ENCODE data around the gene SYNJ2.

DNA sequence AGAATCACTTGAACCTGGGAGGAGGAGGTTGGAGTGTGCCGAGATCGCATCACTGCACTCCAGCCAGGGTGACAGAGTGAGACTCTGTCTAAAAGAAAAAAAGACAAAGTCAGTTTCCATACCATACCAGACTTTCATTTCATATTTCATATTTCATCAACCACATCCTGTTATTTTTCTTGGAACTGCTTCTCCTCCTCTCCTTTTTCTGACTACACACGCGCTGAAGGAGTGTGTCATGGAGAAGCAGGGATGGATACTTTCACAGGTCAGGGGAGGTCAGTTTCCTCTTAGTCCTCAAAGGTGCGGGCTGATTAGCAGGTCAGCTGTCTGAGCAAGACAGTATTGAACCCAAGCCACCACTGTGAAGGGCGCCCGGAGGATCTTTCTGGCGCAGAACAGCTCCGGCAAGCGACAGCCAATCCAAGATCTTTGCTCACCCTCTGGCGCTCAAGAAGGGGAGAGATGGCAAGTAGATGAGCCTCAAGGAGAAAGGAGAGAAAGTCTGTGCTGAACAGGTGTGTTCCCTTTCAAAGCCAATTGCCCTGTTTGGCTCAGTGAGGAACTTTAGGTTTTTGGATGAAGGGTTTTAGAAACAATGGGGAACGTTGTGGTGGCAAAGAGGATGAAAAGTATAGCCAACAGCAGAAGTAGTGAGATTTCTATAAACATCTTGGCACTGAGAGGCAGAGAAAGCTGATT lies 18.9 kb upstream of the SYNJ2 start:
- TF ChIP-seq, protein P1, sequence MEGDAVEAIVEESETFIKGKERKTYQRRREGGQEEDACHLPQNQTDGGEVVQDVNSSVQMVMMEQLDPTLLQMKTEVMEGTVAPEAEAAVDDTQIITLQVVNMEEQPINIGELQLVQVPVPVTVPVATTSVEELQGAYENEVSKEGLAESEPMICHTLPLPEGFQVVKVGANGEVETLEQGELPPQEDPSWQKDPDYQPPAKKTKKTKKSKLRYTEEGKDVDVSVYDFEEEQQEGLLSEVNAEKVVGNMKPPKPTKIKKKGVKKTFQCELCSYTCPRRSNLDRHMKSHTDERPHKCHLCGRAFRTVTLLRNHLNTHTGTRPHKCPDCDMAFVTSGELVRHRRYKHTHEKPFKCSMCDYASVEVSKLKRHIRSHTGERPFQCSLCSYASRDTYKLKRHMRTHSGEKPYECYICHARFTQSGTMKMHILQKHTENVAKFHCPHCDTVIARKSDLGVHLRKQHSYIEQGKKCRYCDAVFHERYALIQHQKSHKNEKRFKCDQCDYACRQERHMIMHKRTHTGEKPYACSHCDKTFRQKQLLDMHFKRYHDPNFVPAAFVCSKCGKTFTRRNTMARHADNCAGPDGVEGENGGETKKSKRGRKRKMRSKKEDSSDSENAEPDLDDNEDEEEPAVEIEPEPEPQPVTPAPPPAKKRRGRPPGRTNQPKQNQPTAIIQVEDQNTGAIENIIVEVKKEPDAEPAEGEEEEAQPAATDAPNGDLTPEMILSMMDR (IDR thresholded peaks at IDR 0.05; ENCODE audit: low read length), result no peak
- no peak for TF ChIP-seq EZH2 (IDR thresholded peaks at IDR 0.05; ENCODE audit: borderline replicate concordance, low read length)
